Measurements from ENCODE around the gene TMEM9B. TPM values are rescaled to one million over a fixed set of nuclear protein-coding genes. Genes with fewer than 3 reads are reported as not detected.

The TMEM9B gene
- total RNA-seq, 2 donors from 2014 or later, result 8.6 to 11.8 TPM

DNA sequence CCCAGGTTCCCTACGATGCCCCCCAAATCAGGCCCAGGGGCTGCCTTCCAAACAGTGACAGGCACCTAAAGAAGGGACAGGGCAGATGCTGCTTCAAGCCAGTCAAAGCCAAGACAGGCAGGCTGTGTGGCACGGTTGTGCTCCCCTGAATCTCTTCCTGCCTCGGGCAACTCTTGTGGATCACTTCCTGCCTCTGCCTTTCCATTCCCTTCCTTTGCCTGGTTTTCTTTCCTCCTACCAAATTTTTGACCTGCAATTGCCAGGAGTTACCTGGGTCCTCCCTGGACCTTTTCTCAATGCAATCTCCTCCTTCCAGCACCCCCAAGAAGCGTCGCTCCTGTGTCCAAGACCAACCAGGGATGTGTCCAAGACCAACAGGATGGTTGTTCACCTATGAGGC, 37.0 kb downstream of the TMEM9B start:
- Mint-ChIP-seq H3K36me3 (ENCODE audit: low read depth) (peaks cover 10% of the 10 kb centered on the region), H3K4me3 (no peak overlapping the region), H3K9me3 (no peaks in the 10 kb centered on the region), H3K4me1 (no peaks in the 10 kb centered on the region), H3K27me3 (ENCODE audit: insufficient read depth) (peaks cover 6% of the 10 kb centered on the region), H3K27ac (no peak overlapping the region)
- H3K36me3 ChIP-seq (ENCODE audit: control insufficient read depth, insufficient read depth, low read length), result peaks cover 11% of the 10 kb centered on the region
- no peaks in the 10 kb centered on the region for H3K4me1 ChIP-seq (ENCODE audit: control insufficient read depth, insufficient read depth, low read length)
- no peak overlapping the region for H3K4me3 ChIP-seq (ENCODE audit: low read length)
- H3K27me3 ChIP-seq (ENCODE audit: control insufficient read depth, insufficient read depth, low read length, poor library complexity, severe bottlenecking), result no peaks in the 10 kb centered on the region
- no peak for DNase-seq
- TF ChIP-seq CTCF (conservative IDR thresholded peaks at IDR 0.05), result no peak
- 93 to 95% methylated on average over 4 to 5 of the region's 5 CpGs for WGBS, 2 experiments (ENCODE audit: insufficient coverage in 1 of 2, insufficient read length in 1 of 2)
- no peak overlapping the region for H3K9ac ChIP-seq (ENCODE audit: extremely low read depth, low read length, poor library complexity, severe bottlenecking)
- no peak overlapping the region for H3K27ac ChIP-seq (ENCODE audit: low read depth, low read length)
- H3K9me3 ChIP-seq (ENCODE audit: control insufficient read depth, low read length), result no peaks in the 10 kb centered on the region

- H3K9ac ChIP-seq (ENCODE audit: extremely low read depth, low read length, poor library complexity, severe bottlenecking), result no peak overlapping the region
- 93 to 98% methylated on average over 3 to 5 of the region's 5 CpGs for WGBS, 2 experiments (ENCODE audit: insufficient coverage in 1 of 2, insufficient read length in 1 of 2)
Observed at GRCh38 chr11:8926236-8926635, 38.0 kb downstream of the TMEM9B start.

DNA sequence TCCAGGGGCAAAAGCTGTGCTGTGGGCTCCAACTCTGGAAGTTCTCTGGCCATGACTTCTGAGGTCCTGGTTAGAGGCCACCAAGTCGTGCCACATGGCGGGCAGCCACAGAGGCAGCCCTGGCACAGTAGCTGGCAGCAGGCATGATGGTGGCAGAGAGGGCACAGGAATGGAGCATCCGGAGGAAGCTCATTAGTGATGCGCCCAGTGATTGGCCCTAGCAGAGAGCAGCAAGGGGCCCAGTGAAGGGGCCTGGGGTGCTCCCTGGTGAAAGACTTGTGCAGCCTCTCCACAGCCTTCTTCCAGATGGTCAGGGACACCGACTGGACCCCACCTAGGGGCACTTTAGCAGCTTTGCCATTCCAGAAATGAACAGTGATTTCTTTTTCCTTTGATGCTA, 38.5 kb downstream of the TMEM9B start:
- TF ChIP-seq CTCF (conservative IDR thresholded peaks at IDR 0.05), result no peak

More at GRCh38 chr11:8926236-8926635, 38.0 kb downstream of the TMEM9B start:
- Histone ChIP-seq H3K27ac (ENCODE audit: low read depth, low read length) (no peak overlapping the region), H3K36me3 (ENCODE audit: control insufficient read depth, insufficient read depth, low read length) (peaks cover 21% of the 10 kb centered on the region), H3K9me3 (ENCODE audit: control insufficient read depth, low read length) (no peaks in the 10 kb centered on the region), H3K4me3 (ENCODE audit: low read length) (no peak overlapping the region), H3K27me3 (ENCODE audit: control insufficient read depth, insufficient read depth, low read length, poor library complexity, severe bottlenecking) (no peaks in the 10 kb centered on the region), H3K4me1 (ENCODE audit: control insufficient read depth, insufficient read depth, low read length) (peaks cover under 1% of the 10 kb centered on the region)
- no peak for DNase-seq
- H3K4me1 Mint-ChIP-seq, result no peaks in the 10 kb centered on the region
- no peak overlapping the region for H3K4me3 Mint-ChIP-seq
- no peaks in the 10 kb centered on the region for H3K9me3 Mint-ChIP-seq
- H3K27ac Mint-ChIP-seq, result no peak overlapping the region
- H3K36me3 Mint-ChIP-seq (ENCODE audit: low read depth), result peaks cover 20% of the 10 kb centered on the region
- peaks cover 3% of the 10 kb centered on the region for H3K27me3 Mint-ChIP-seq (ENCODE audit: insufficient read depth)
- no peak for TF ChIP-seq CTCF (conservative IDR thresholded peaks at IDR 0.05)

More for the DNA sequence above, 38.5 kb downstream of the TMEM9B start:
- no peak overlapping the region for H3K27ac Mint-ChIP-seq
- H3K36me3 Mint-ChIP-seq (ENCODE audit: low read depth), result peaks cover 21% of the 10 kb centered on the region
- no peak for DNase-seq
- no peaks in the 10 kb centered on the region for H3K9me3 Mint-ChIP-seq
- Histone ChIP-seq H3K9me3 (ENCODE audit: control insufficient read depth, low read length) (no peaks in the 10 kb centered on the region), H3K4me3 (ENCODE audit: low read length) (no peak overlapping the region), H3K27ac (ENCODE audit: low read depth, low read length) (no peak overlapping the region), H3K4me1 (ENCODE audit: control insufficient read depth, insufficient read depth, low read length) (peaks cover 3% of the 10 kb centered on the region), H3K27me3 (ENCODE audit: control insufficient read depth, insufficient read depth, low read length, poor library complexity, severe bottlenecking) (no peaks in the 10 kb centered on the region), H3K9ac (ENCODE audit: extremely low read depth, low read length, poor library complexity, severe bottlenecking) (no peak overlapping the region), H3K36me3 (ENCODE audit: control insufficient read depth, insufficient read depth, low read length) (peaks cover 27% of the 10 kb centered on the region)
- H3K4me3 Mint-ChIP-seq, result no peak overlapping the region
- H3K4me1 Mint-ChIP-seq, result no peaks in the 10 kb centered on the region
- H3K27me3 Mint-ChIP-seq (ENCODE audit: insufficient read depth), result peaks cover 2% of the 10 kb centered on the region
- 93 to 100% methylated on average over 4 to 5 of the region's 5 CpGs for WGBS, 2 experiments (ENCODE audit: insufficient coverage in 1 of 2, insufficient read length in 1 of 2)

Measured in endodermal cell (in vitro differentiated cells).